ENCODE data around the gene MISP.

GRCh38 chr19:764301-764700 lies 13.4 kb downstream of the MISP start:
- TF ChIP-seq SIN3A (IDR thresholded peaks at IDR 0.05; ENCODE audit: borderline replicate concordance, insufficient read depth, low read depth, low read length) = no peak
- no peak for TF ChIP-seq CTCF (IDR thresholded peaks at IDR 0.05)

All from Panc1 (cell line).